Activated B cell treated with CpG ODN at 0.5 μM for 24 hours (primary cell): ENCODE results near the gene DLGAP1. TPM values are rescaled to one million over a fixed set of nuclear protein-coding genes. Genes with fewer than 3 reads are reported as not detected.

Source experiments
- ATAC-seq: fragments of 200-7000 bp; cut with Tn5 transposase; one replicate; pipeline ENCODE4 v1.10.0; 2021; ENCODE audit warnings: low read depth, mild to moderate bottlenecking, moderate library complexity
- CTCF ChIA-PET: fragments of 350-600 bp; sonication (Branson Sonifier 250); formaldehyde crosslinking; loops from one replicate; lab custom pipeline; 2021; ENCODE audit warnings: antibody characterized with exemption; lab: Charles Lee
- POLR2A ChIA-PET: fragments of 350-600 bp; sonication (Branson Sonifier 250); formaldehyde crosslinking; loops from one replicate; lab custom pipeline; 2021; ENCODE audit warnings: antibody characterized with exemption; lab: Charles Lee
- DNase-seq: peaks from one replicate; pipeline ENCODE4 v3.0.0; 2022
- H3K27ac Mint-ChIP-seq: one replicate; pipeline ENCODE4 v1.8.0; 2020; ENCODE audit warnings: mixed read lengths
- H3K27me3 Mint-ChIP-seq: one replicate; pipeline ENCODE4 v1.8.0; 2021; ENCODE audit warnings: mixed read lengths
- H3K36me3 Mint-ChIP-seq: one replicate; pipeline ENCODE4 v1.8.0; 2021; ENCODE audit warnings: low read depth, mixed read lengths
- H3K4me1 Mint-ChIP-seq: one replicate; pipeline ENCODE4 v1.8.0; 2021; ENCODE audit warnings: mixed read lengths
- H3K4me3 Mint-ChIP-seq: one replicate; pipeline ENCODE4 v1.8.0; 2020; ENCODE audit warnings: mild to moderate bottlenecking, mixed read lengths
- H3K9me3 Mint-ChIP-seq: one replicate; pipeline ENCODE4 v1.8.0; 2020; ENCODE audit warnings: mixed read lengths
- CTCF ChIP-seq: fragments of 200-600 bp; IDR thresholded peaks from one replicate; pipeline ENCODE4 v1.8.0; 2022; ENCODE audit warnings: antibody characterized with exemption, mild to moderate bottlenecking
- intact Hi-C: fragments of 100-400 bp; cut with micrococcal nuclease; formaldehyde crosslinking; loops from one replicate; pipeline ENCODE4 v1.15.1; 2024
- total RNA-seq: library from RNA; stranded (reverse); gene quantifications from 2 replicates; pipeline ENCODE4 v1.2.3, GENCODE V29; 2022

The DLGAP1 gene
- total RNA-seq, 1 donor from 2014 or later = 0.18 TPM

- intact Hi-C loops = no loop called here
- Mint-ChIP-seq H3K9me3 (no peaks in the 10 kb centered on the region), H3K27me3 (no peaks in the 10 kb centered on the region), H3K4me1 (no peaks in the 10 kb centered on the region), H3K36me3 (no peaks in the 10 kb centered on the region), H3K4me3 (no peak overlapping the region), H3K27ac (no peak overlapping the region)
- TF ChIP-seq CTCF = no peak
- no peak for ATAC-seq
- POLR2A ChIA-PET = no interaction called here
- DNase-seq = no peak
- CTCF ChIA-PET = no interaction called here
Observed at GRCh38 chr18:3932276-3932675, 522.8 kb downstream of the DLGAP1 start.

- no peaks in the 10 kb centered on the region for H3K9me3 Mint-ChIP-seq
- DNase-seq (no peak), ATAC-seq (no peak)
- H3K27me3 Mint-ChIP-seq = no peaks in the 10 kb centered on the region
- no peak overlapping the region for H3K27ac Mint-ChIP-seq
- no peak for TF ChIP-seq CTCF
- intact Hi-C loops = no loop called here
- ChIA-PET CTCF (no interaction called here), POLR2A (no interaction called here)
- H3K4me1 Mint-ChIP-seq = no peaks in the 10 kb centered on the region
- no peak overlapping the region for H3K4me3 Mint-ChIP-seq
- H3K36me3 Mint-ChIP-seq = no peaks in the 10 kb centered on the region
Observed at GRCh38 chr18:3931542-3932112, 523.5 kb downstream of the DLGAP1 start.

- no peaks in the 10 kb centered on the region for H3K27me3 Mint-ChIP-seq
- H3K36me3 Mint-ChIP-seq = no peaks in the 10 kb centered on the region
- DNase-seq (no peak), ATAC-seq (no peak)
- H3K4me3 Mint-ChIP-seq = no peak overlapping the region
- ChIA-PET CTCF (no interaction called here), POLR2A (no interaction called here)
- H3K9me3 Mint-ChIP-seq = no peaks in the 10 kb centered on the region
- no peak for TF ChIP-seq CTCF
- intact Hi-C loops = no loop called here
- no peak overlapping the region for H3K27ac Mint-ChIP-seq
- H3K4me1 Mint-ChIP-seq = no peaks in the 10 kb centered on the region
Observed at GRCh38 chr18:3931013-3931315, 524.1 kb downstream of the DLGAP1 start.

GRCh38 chr18:3930126-3931012, 524.7 kb downstream of the DLGAP1 start:
- intact Hi-C loops = no loop called here
- H3K9me3 Mint-ChIP-seq = no peaks in the 10 kb centered on the region
- H3K4me1 Mint-ChIP-seq = no peaks in the 10 kb centered on the region
- H3K4me3 Mint-ChIP-seq = no peak overlapping the region
- TF ChIP-seq CTCF = no peak
- H3K27ac Mint-ChIP-seq = no peak overlapping the region
- DNase-seq (no peak), ATAC-seq (no peak)
- CTCF ChIA-PET = no interaction called here
- H3K27me3 Mint-ChIP-seq = no peaks in the 10 kb centered on the region
- POLR2A ChIA-PET = no interaction called here
- no peaks in the 10 kb centered on the region for H3K36me3 Mint-ChIP-seq

- Mint-ChIP-seq H3K36me3 (no peaks in the 10 kb centered on the region), H3K4me3 (no peak overlapping the region), H3K27ac (no peak overlapping the region), H3K4me1 (no peaks in the 10 kb centered on the region), H3K27me3 (no peaks in the 10 kb centered on the region), H3K9me3 (no peaks in the 10 kb centered on the region)
- DNase-seq (no peak), ATAC-seq (no peak)
- POLR2A ChIA-PET = no interaction called here
- CTCF ChIA-PET = no interaction called here
- TF ChIP-seq CTCF = no peak
- intact Hi-C loops = no loop called here
Observed at GRCh38 chr18:3924455-3924854, 530.7 kb downstream of the DLGAP1 start.
